Stimulated activated CD8-positive, alpha-beta memory T cell treated with anti-CD3 and anti-CD28 coated beads, Interleukin-12 subunit alpha, Interleukin-12 subunit beta, amount 100 ng/mL, for 1 hour (primary cell): ENCODE results near the gene EMP2.

ENCODE experiments used
- DNase-seq: peaks from one replicate; pipeline ENCODE4 v3.0.0-alpha.2; 2020; ENCODE audit warnings: low read depth

The EMP2 gene

GRCh38 chr16:10485698-10486382, 94.6 kb downstream of the EMP2 start:
- no peak for DNase-seq

DNA sequence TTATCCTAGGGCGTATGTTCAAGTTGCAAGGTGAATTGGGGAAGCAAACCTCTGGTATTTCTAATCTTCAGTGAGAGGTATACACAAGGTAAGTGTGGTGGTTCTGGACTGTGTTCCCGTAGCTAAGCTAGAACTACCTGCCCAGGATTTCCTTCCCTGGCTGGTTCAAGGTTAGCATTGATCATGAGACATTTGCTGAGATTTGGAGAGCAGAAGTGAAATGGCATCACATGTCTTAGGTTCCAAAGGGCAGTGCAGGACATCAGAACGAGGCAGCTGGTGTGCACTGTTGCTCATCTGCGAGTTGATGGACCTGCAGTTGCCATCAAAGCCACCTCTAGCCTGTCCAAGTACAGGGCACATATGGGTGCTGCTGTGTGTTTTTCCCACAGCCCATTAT, 95.2 kb downstream of the EMP2 start:
- no peak for DNase-seq

- no peak for DNase-seq
Measured at GRCh38 chr16:10480151-10480550, 100.2 kb downstream of the EMP2 start.
